GM23338 (cell line): ENCODE results near the gene NRG3. TPM values are rescaled to one million over a fixed set of nuclear protein-coding genes. Genes with fewer than 3 reads are reported as not detected.

Experiments used
- ATAC-seq: fragments of 200-7000 bp; cut with Tn5 transposase; 3 replicates; pipeline ENCODE4 v1.9.1; 2020
- DNase-seq: peaks from one replicate; pipeline ENCODE4 v3.0.0-alpha.2; 2015; ENCODE audit warnings: low spot score
- H2AFZ ChIP-seq: fragments of 200-600 bp; sonication (generic); 2 replicates; pipeline ENCODE4 v1.8.0; 2016; ENCODE audit warnings: antibody characterized with exemption, mild to moderate bottlenecking, moderate library complexity
- H3F3A ChIP-seq: fragments of 200-600 bp; sonication (generic); replicated peaks from 2 replicates; pipeline ENCODE4 v1.8.0; 2017; ENCODE audit warnings: antibody characterized with exemption, mixed run types, low read depth
- H3K27ac ChIP-seq: fragments of 200-600 bp; sonication (generic); 2 replicates; pipeline ENCODE4 v1.6.1; 2016; ENCODE audit warnings: low read depth
- H3K27me3 ChIP-seq: fragments of 200-600 bp; sonication (generic); 2 replicates; pipeline ENCODE4 v1.8.0; 2016; ENCODE audit warnings: mild to moderate bottlenecking, mixed run types, moderate library complexity; ENCODE audit not compliant: insufficient read depth
- H3K36me3 ChIP-seq: fragments of 200-600 bp; sonication (generic); 2 replicates; pipeline ENCODE4 v1.8.0; 2016; ENCODE audit warnings: mild to moderate bottlenecking; ENCODE audit not compliant: insufficient read depth
- H3K4me1 ChIP-seq: fragments of 200-600 bp; sonication (generic); 2 replicates; pipeline ENCODE4 v1.8.0; 2016; ENCODE audit warnings: mild to moderate bottlenecking, moderate library complexity; ENCODE audit not compliant: insufficient read depth
- H3K4me2 ChIP-seq: fragments of 200-600 bp; sonication (generic); 2 replicates; pipeline ENCODE4 v1.7.1; 2017; ENCODE audit warnings: mixed run types
- H3K4me3 ChIP-seq: fragments of 200-600 bp; sonication (generic); 2 replicates; pipeline ENCODE4 v1.6.1; 2016; ENCODE audit warnings: mixed run types
- H3K79me2 ChIP-seq: fragments of 200-600 bp; sonication (generic); replicated peaks from 2 replicates; pipeline ENCODE4 v1.8.0; 2017; ENCODE audit warnings: mild to moderate bottlenecking; ENCODE audit not compliant: insufficient read depth
- H3K9me2 ChIP-seq: fragments of 200-600 bp; sonication (generic); 2 replicates; pipeline ENCODE4 v1.8.0; 2017; ENCODE audit not compliant: insufficient read depth
- H4K20me1 ChIP-seq: fragments of 200-600 bp; sonication (generic); replicated peaks from 2 replicates; pipeline ENCODE4 v1.8.0; 2017; ENCODE audit warnings: mild to moderate bottlenecking; ENCODE audit not compliant: insufficient read depth
- H3K27ac Mint-ChIP-seq: 2 replicates; pipeline ENCODE4 v1.8.0; 2020; ENCODE audit warnings: inconsistent platforms, mild to moderate bottlenecking, moderate library complexity, mixed read lengths
- H3K27me3 Mint-ChIP-seq: 3 replicates; pipeline ENCODE4 v1.8.0; 2022; ENCODE audit warnings: low read depth, mild to moderate bottlenecking, moderate library complexity, mixed read lengths, inconsistent platforms; ENCODE audit not compliant: insufficient read depth, poor library complexity
- H3K36me3 Mint-ChIP-seq: 3 replicates; pipeline ENCODE4 v1.8.0; 2021; ENCODE audit warnings: low read depth, mild to moderate bottlenecking, inconsistent platforms, moderate library complexity, mixed read lengths
- H3K4me1 Mint-ChIP-seq: 3 replicates; pipeline ENCODE4 v1.8.0; 2020; ENCODE audit warnings: mild to moderate bottlenecking, inconsistent platforms, mixed read lengths
- H3K4me3 Mint-ChIP-seq: 3 replicates; pipeline ENCODE4 v1.8.0; 2021; ENCODE audit warnings: moderate library complexity, mild to moderate bottlenecking, inconsistent platforms, mixed read lengths
- H3K9me3 Mint-ChIP-seq: 3 replicates; pipeline ENCODE4 v1.8.0; 2020; ENCODE audit warnings: moderate library complexity, mild to moderate bottlenecking, inconsistent platforms, mixed read lengths
- CREB1 ChIP-seq: fragments of 250-450 bp; sonication (Bioruptor Pico); IDR thresholded peaks from 2 replicates; pipeline ENCODE4 v1.5.0; 2020; ENCODE audit warnings: low read depth, mild to moderate bottlenecking, moderate library complexity
- CTCF ChIP-seq, 2 experiments: fragments of 200-600 bp in 1 of 2; sonication (generic) in 1 of 2; conservative IDR thresholded peaks; 2 replicates each; pipeline versions ENCODE4 v1.5.1 to v1.6.1; 2016 to 2017; ENCODE audit warnings: antibody characterized with exemption in 2 of 2, low read depth in 2 of 2, mild to moderate bottlenecking in 2 of 2, moderate library complexity in 1 of 2
- ETS1 ChIP-seq: IDR thresholded peaks from 2 replicates; pipeline ENCODE4 v1.6.1; 2016; ENCODE audit warnings: antibody characterized with exemption
- EZH2 ChIP-seq: fragments of 200-600 bp; sonication (generic); IDR thresholded peaks from one replicate; pipeline ENCODE4 v1.8.0; 2017; ENCODE audit warnings: antibody characterized with exemption, mild to moderate bottlenecking, low read depth; ENCODE audit not compliant: unreplicated experiment
- EZH2phosphoT487 ChIP-seq: fragments of 200-600 bp; sonication (generic); IDR thresholded peaks from one replicate; pipeline ENCODE4 v1.8.1; 2018; ENCODE audit warnings: antibody characterized with exemption; ENCODE audit not compliant: unreplicated experiment
- JUNB ChIP-seq: IDR thresholded peaks from one replicate; pipeline ENCODE4 v1.6.1; 2016; ENCODE audit warnings: antibody characterized with exemption; ENCODE audit not compliant: unreplicated experiment
- NANOG ChIP-seq: IDR thresholded peaks from 2 replicates; pipeline ENCODE4 v1.6.1; 2016; ENCODE audit warnings: antibody characterized with exemption, borderline replicate concordance
- POLR2AphosphoS5 ChIP-seq: IDR thresholded peaks from 2 replicates; pipeline ENCODE4 v1.6.1; 2016; ENCODE audit warnings: antibody characterized with exemption, low read depth
- REST ChIP-seq: IDR thresholded peaks from one replicate; pipeline ENCODE4 v1.6.1; 2018; ENCODE audit warnings: antibody characterized with exemption; ENCODE audit not compliant: unreplicated experiment
- STAT1 ChIP-seq: IDR thresholded peaks from one replicate; pipeline ENCODE4 v1.6.1; 2016; ENCODE audit warnings: antibody characterized with exemption; ENCODE audit not compliant: unreplicated experiment
- ZNF114 ChIP-seq: fragments of 250-450 bp; sonication (Bioruptor Pico); IDR thresholded peaks from 2 replicates; pipeline ENCODE4 v1.5.0; 2020; ENCODE audit warnings: mild to moderate bottlenecking, moderate library complexity
- ZNF331 ChIP-seq: fragments of 250-450 bp; sonication (Bioruptor Pico); IDR thresholded peaks from 2 replicates; pipeline ENCODE4 v1.5.0; 2020; ENCODE audit warnings: low read depth, mild to moderate bottlenecking, moderate library complexity
- ZNF462 ChIP-seq: fragments of 250-450 bp; sonication (Bioruptor Pico); IDR thresholded peaks from 2 replicates; pipeline ENCODE4 v1.5.0; 2020; ENCODE audit warnings: mild to moderate bottlenecking, moderate library complexity
- polyA plus RNA-seq: library from polyadenylated mRNA; unstranded; fragments of >200 nt; fragmentation: Nextera tagmentation; extraction: Ambion mirVana; gene quantifications from 2 replicates; pipeline ENCODE4 v1.2.1, GENCODE V29; 2016
- total RNA-seq: library from RNA; depleted of rRNA; stranded (reverse); fragments of >200 nt; shearing (Covaris generic); gene quantifications from 2 replicates; pipeline ENCODE4 v1.2.3, GENCODE V29; 2014

NRG3 gene
- total and polyA plus RNA-seq, 2 experiments from 2014 or later: 1.9 to 3.9 TPM

GRCh38 chr10:81953420-81953819 is 78.4 kb downstream of the NRG3 start:
- H3K4me2 ChIP-seq: no peak overlapping the region
- H2AFZ ChIP-seq: no peak overlapping the region
- TF ChIP-seq STAT1: no peak
- TF ChIP-seq CREB1 (CRISPR knock-in tag): no peak
- no peak for TF ChIP-seq NANOG
- no peak for TF ChIP-seq ZNF114 (CRISPR knock-in tag)
- TF ChIP-seq REST: no peak
- no peak for TF ChIP-seq JUNB
- TF ChIP-seq EZH2phosphoT487: no peak
- TF ChIP-seq EZH2: no peak
- no peak for TF ChIP-seq ETS1
- TF ChIP-seq CTCF (conservative IDR thresholded peaks at IDR 0.05; ENCODE audit: low read depth in 2 of 2): no peak
- no peak for TF ChIP-seq POLR2AphosphoS5
- no peak for TF ChIP-seq ZNF331 (CRISPR knock-in tag)
- TF ChIP-seq ZNF462 (CRISPR knock-in tag): no peak
- no peak overlapping the region for H3K4me3 ChIP-seq
- H3K9me2 ChIP-seq: 0 out of 2 replicates have a peak, but pooled peaks cover 3% of the 10 kb centered on the region
- ATAC-seq (no peak), DNase-seq (no peak)
- H3F3A ChIP-seq: no peaks in the 10 kb centered on the region
- H3K4me1 ChIP-seq: no peaks in the 10 kb centered on the region
- no peak overlapping the region for H3K27ac Mint-ChIP-seq
- no peak overlapping the region for H3K4me3 Mint-ChIP-seq
- no peaks in the 10 kb centered on the region for H3K36me3 ChIP-seq
- no peaks in the 10 kb centered on the region for H3K27me3 Mint-ChIP-seq
- peaks cover 15% of the 10 kb centered on the region; the same call in 2 of the 3 replicates for H3K4me1 Mint-ChIP-seq
- no peaks in the 10 kb centered on the region for H3K9me3 Mint-ChIP-seq
- H3K27me3 ChIP-seq: no peaks in the 10 kb centered on the region
- no peaks in the 10 kb centered on the region for H3K36me3 Mint-ChIP-seq
- no peaks in the 10 kb centered on the region for H3K79me2 ChIP-seq
- H4K20me1 ChIP-seq: no peaks in the 10 kb centered on the region
- H3K27ac ChIP-seq: no peak overlapping the region
